HAP-1 (cell line): ENCODE measurements around the gene C20orf144.

ENCODE experiments used
- DNase-seq, 2 experiments: peaks; one replicate each; pipeline ENCODE4 v3.0.0-alpha.2; 2016 to 2020; ENCODE audit warnings: low spot score in 2 of 2
- H3K27me3 ChIP-seq: fragments of 250-450 bp; sonication (Bioruptor Pico); 2 replicates; pipeline ENCODE4 v1.5.1; 2020; ENCODE audit warnings: low read depth, mild to moderate bottlenecking, moderate library complexity
- H3K36me3 ChIP-seq: fragments of 250-450 bp; sonication (Bioruptor Pico); replicated peaks from 2 replicates; pipeline ENCODE4 v1.5.1; 2020; ENCODE audit warnings: mild to moderate bottlenecking
- H3K4me1 ChIP-seq: fragments of 250-450 bp; sonication (Bioruptor Pico); 2 replicates; pipeline ENCODE4 v1.5.1; 2020; ENCODE audit warnings: mild to moderate bottlenecking
- H3K4me3 ChIP-seq: fragments of 250-450 bp; sonication (Bioruptor Pico); 2 replicates; pipeline ENCODE4 v1.5.1; 2020; ENCODE audit warnings: mild to moderate bottlenecking, moderate library complexity
- H3K9me3 ChIP-seq: fragments of 250-450 bp; sonication (Bioruptor Pico); 2 replicates; pipeline ENCODE4 v1.5.1; 2020; ENCODE audit warnings: mild to moderate bottlenecking, moderate library complexity
- in situ Hi-C: fragments of 300-500 bp; cut with MboI; formaldehyde crosslinking; loops from 3 replicates; pipeline ENCODE4 v1.14.3; 2020; ENCODE audit warnings: low sequenced_read_pairs, inconsistent platforms, mixed read lengths

The C20orf144 gene

GRCh38 chr20:33710681-33711445, 48.7 kb downstream of the C20orf144 start:
- Histone ChIP-seq H3K27me3 (no peaks in the 10 kb centered on the region), H3K9me3 (no peaks in the 10 kb centered on the region), H3K4me3 (no peak overlapping the region), H3K4me1 (no peaks in the 10 kb centered on the region), H3K36me3 (peaks cover 7% of the 10 kb centered on the region)
- DNase-seq: no peak
- in situ Hi-C loops: no loop called here

GRCh38 chr20:33711446-33711738, 49.3 kb downstream of the C20orf144 start:
- Histone ChIP-seq H3K27me3 (no peaks in the 10 kb centered on the region), H3K9me3 (no peaks in the 10 kb centered on the region), H3K4me1 (no peaks in the 10 kb centered on the region), H3K4me3 (no peak overlapping the region), H3K36me3 (peaks cover 7% of the 10 kb centered on the region)
- DNase-seq: no peak
- in situ Hi-C loops: no loop called here
